GM12892 (cell line): ENCODE results near the gene MTIF2.

Experiments
- POLR2A ChIP-seq: IDR thresholded peaks from 2 replicates; pipeline ENCODE4 v1.6.1; 2011; ENCODE audit warnings: low read depth, low read length, control low read depth
- POLR2AphosphoS5 ChIP-seq: IDR thresholded peaks from 2 replicates; pipeline ENCODE4 v1.6.1; 2011; ENCODE audit warnings: low read depth, low read length, control low read depth
- TAF1 ChIP-seq: IDR thresholded peaks from 2 replicates; pipeline ENCODE4 v1.6.1; 2011; ENCODE audit warnings: low read depth, mild to moderate bottlenecking, control low read depth, low read length, borderline replicate concordance

DNA sequence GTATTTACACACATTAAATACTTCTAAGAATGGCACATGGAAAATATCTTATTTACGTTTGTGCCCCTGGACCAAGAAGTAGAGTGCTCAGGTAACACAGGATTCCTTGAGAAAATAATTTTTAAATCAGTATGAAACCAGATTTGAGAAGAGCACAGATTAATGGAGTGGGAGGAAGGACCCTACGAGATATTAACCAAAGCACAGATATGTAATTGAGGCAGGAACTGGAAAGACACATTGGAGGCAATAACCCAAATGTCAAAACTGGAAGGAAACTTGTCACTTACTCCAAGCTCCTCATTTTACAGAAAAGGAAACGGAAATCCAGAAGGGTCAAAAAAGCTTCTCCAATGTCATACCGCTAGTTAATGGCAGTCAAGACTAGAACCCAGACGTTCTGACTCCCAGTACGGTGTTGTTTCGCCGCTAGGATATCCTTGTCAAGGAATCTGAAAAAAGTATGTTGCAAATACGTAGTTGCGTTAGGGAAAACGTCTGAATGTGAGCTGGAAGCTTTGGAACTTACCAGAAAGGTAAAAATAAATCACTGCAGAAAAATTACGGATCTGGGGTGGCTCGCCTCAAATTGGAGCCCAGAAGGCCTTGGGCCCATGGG, 634 bp downstream of the MTIF2 start:
- no peak for TF ChIP-seq POLR2A
- no peak for TF ChIP-seq POLR2AphosphoS5
- no peak for TF ChIP-seq TAF1
